ENCODE measurements around the gene BARHL2.

DNA sequence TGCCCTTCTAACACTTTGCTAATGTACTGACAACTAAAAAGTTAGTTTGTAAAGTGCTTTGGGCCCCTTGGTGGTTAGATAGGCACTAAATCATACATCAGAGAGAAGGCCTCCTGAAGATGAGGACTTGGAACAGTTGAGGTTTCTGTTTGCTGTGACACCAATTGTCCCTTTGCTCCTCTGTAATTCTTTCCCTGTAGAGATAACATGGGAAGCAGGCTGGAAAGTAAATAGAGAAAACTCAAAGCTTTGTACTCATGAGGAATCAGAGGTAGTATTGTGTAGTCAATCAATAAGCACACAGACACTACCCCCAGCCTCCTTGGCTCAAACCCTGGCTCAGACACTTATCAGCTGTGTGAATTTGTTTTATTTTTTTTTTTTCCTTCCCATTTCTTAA lies 31.6 kb upstream of the BARHL2 start:
- TF ChIP-seq CTCF (IDR thresholded peaks at IDR 0.05) (no peak), POLR2A (IDR thresholded peaks at IDR 0.05) (no peak)

Measured in breast epithelium (tissue), 3 donors.